Measurements from ENCODE around the gene CASTOR1.
A peak's percentile ranks its signal among the peaks of the same experiment; 100 is the strongest.
"Not testable (repeated sequence)": the region's sequence is repeated elsewhere in the genome, so short reads cannot be mapped to it uniquely, and the experiment has no call there.

CASTOR1 gene

GRCh38 chr22:30289141-30289979 is at the start of gene CASTOR1:
Gene CASTOR1, minus strand, starts transcription at chr22:30289505. Its CDS starts 8 bp downstream, at chr22:30289497.
- in situ Hi-C loops (cut with HindIII; ENCODE audit: low sequenced_read_pairs) = no loop called here
- peak within 1 kb of the TSS; percentile 85 for H3K4me3 ChIP-seq (ENCODE audit: low read depth, low read length)
- TF ChIP-seq, protein P1, sequence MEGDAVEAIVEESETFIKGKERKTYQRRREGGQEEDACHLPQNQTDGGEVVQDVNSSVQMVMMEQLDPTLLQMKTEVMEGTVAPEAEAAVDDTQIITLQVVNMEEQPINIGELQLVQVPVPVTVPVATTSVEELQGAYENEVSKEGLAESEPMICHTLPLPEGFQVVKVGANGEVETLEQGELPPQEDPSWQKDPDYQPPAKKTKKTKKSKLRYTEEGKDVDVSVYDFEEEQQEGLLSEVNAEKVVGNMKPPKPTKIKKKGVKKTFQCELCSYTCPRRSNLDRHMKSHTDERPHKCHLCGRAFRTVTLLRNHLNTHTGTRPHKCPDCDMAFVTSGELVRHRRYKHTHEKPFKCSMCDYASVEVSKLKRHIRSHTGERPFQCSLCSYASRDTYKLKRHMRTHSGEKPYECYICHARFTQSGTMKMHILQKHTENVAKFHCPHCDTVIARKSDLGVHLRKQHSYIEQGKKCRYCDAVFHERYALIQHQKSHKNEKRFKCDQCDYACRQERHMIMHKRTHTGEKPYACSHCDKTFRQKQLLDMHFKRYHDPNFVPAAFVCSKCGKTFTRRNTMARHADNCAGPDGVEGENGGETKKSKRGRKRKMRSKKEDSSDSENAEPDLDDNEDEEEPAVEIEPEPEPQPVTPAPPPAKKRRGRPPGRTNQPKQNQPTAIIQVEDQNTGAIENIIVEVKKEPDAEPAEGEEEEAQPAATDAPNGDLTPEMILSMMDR (IDR thresholded peaks at IDR 0.05; ENCODE audit: low read depth, low read length, missing control alignments) = no peak
- peak; percentile 97 for DNase-seq (ENCODE audit: low read depth)

DNA sequence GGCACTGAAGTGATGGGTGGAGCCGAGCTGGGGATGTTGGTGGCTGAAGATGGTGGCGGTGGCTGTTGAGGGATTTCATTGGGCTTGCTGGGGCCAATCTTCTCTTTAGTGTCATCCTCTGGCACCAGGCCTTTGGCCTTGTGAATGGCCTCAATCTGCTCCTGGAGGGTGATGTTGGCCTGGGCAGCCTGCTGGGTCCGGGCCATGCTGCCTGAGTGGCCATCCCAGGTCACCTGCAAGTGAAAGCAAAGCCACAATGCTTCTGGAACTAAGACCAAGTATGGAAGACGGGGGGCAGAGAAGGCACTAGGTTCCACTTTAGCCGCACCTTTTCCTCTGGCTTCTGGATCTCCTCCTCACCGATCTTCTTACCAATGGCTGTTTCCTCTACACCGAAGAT is 49.5 kb upstream of the CASTOR1 start:
- TF ChIP-seq, protein P1 (IDR thresholded peaks at IDR 0.05; ENCODE audit: low read depth, low read length, missing control alignments) = no peak
- no peak for DNase-seq (ENCODE audit: low read depth)
- no peak overlapping the region for H3K4me3 ChIP-seq (ENCODE audit: low read depth, low read length)
- in situ Hi-C loops (cut with HindIII; ENCODE audit: low sequenced_read_pairs) = no loop called here

GRCh38 chr22:30338341-30338740 is 49.0 kb upstream of the CASTOR1 start:
- in situ Hi-C loops (cut with HindIII; ENCODE audit: low sequenced_read_pairs); H3K4me3 ChIP-seq (ENCODE audit: low read depth, low read length); DNase-seq (ENCODE audit: low read depth): not testable (repeated sequence)

GRCh38 chr22:30337461-30337778 is 48.1 kb upstream of the CASTOR1 start:
- TF ChIP-seq, protein P1 (IDR thresholded peaks at IDR 0.05; ENCODE audit: low read depth, low read length, missing control alignments) = no peak
- in situ Hi-C loops (cut with HindIII; ENCODE audit: low sequenced_read_pairs) = no loop called here
- DNase-seq (ENCODE audit: low read depth) = no peak
- no peak overlapping the region for H3K4me3 ChIP-seq (ENCODE audit: low read depth, low read length)

DNA sequence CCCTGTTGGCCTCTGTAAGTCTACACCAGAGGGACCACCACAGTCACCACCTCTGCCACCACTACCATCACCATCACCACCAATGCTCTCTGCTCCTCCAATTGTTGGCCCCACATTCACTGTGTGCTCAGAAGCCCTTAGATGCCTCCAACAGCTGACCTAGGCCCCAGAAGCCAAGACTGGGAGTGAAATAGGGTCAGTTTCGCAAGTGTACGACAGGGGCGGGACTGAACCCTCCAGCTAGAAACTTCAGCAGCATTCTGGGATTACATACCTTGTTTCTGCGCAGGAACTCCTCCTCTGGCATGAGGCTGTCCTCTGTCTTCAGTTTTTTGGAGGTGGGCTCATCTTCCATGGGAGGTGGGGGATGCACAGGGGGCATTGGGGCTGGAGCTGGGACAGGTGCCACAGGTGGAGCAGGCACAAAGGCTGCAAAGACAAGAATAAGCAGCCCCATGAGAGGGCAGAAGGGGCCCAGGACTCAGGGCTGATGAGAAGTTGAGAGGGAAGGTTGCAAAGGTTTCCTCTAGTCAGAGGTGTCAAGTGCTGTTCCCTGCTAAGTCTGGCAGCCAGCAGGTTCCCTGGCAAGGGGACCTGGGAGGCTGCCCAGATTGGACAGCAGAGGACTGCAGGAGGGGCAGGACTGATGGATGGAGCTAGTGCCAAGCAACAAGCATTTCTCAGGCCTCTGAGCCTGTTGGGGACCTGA is 47.6 kb upstream of the CASTOR1 start:
- no peak for DNase-seq (ENCODE audit: low read depth)
- no peak overlapping the region for H3K4me3 ChIP-seq (ENCODE audit: low read depth, low read length)
- TF ChIP-seq, protein P1 (IDR thresholded peaks at IDR 0.05; ENCODE audit: low read depth, low read length, missing control alignments) = no peak
- in situ Hi-C loops (cut with HindIII; ENCODE audit: low sequenced_read_pairs) = no loop called here

- TF ChIP-seq, protein P1 (IDR thresholded peaks at IDR 0.05; ENCODE audit: low read depth, low read length, missing control alignments) = no peak
- in situ Hi-C loops (cut with HindIII; ENCODE audit: low sequenced_read_pairs) = no loop called here
- H3K4me3 ChIP-seq (ENCODE audit: low read depth, low read length) = no peak overlapping the region
- DNase-seq (ENCODE audit: low read depth) = no peak
Measured at GRCh38 chr22:30335236-30335635, 45.9 kb upstream of the CASTOR1 start.

DNA sequence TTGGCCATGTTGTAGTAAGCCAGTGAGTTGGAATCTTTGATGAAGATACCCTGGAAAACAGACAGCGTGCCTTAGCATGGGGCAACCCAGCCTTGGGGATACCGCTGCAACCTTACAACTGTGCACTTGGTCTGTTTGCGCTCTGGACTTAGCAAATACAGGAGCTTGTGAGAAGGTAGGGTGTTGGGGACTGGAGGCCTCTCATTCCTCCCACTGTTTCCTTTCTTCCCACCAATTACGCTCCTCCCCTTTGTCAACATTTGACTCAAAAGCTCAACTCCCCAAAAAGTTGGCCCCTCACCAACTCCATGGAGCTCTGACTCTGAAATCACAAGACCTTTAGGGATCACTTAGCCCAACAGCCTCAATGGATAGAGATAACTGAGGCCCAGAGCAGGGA is 45.3 kb upstream of the CASTOR1 start:
- TF ChIP-seq, protein P1 (IDR thresholded peaks at IDR 0.05; ENCODE audit: low read depth, low read length, missing control alignments) = no peak
- no peak for DNase-seq (ENCODE audit: low read depth)
- in situ Hi-C loops (cut with HindIII; ENCODE audit: low sequenced_read_pairs) = no loop called here
- no peak overlapping the region for H3K4me3 ChIP-seq (ENCODE audit: low read depth, low read length)

Data from astrocyte of the cerebellum (primary cell).